ENCODE data around the gene CTSD.

CTSD gene

DNA sequence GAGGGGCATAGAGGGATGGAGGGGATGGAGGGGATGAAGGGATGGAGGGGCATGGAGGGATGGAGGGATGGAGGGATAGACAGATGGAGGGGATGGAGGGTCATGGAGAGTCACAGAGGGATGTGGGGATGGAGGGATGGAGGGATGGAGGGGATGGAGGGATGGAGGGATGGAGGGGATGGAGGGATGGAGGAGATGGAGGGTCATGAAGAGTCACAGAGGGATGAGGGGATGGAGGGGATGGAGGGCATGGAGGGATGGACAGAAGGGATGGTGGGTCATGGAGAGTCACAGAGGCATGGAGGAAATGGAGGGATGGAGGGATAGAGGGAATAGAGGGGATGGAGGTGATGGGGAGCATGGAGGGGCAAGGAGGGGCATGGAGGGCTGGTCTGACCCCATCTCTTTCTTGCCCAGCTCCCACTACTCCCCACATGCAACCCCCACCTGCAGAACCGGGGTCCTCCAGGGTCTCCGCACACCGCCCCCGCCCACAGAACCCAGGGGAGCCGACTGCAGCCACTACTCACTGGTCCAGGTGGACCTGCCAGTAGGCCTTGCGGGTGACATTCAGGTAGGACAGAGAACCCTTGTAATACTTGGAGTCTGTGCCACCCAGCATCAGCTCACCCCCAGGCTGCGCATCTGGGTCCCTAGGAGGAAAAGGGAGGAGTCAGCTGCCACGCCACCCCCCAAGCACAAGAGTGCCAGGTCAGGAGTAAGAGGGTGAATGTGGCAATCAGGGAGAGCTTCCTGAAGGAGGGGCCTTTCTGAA is 9.2 kb downstream of the CTSD start:
- DNase-seq, result no peak

DNA sequence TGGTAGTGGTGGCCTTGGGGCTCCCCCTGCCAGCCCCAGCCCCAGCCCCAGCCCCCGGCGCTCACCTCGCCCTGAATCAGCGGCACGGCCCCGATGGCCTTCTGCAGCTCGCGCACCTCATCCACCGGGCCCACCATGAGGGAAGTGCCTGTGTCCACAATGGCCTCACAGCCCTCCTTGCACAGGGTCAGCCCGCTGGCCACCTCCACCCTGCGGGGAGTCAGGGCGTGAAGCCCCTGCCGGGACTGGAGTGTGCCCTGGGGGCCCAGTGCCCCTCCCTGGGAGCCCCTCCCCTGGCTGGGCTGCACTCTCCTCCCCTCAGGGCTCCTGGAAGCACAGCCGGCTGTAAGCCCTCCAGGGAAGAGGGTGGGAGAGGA is 9.8 kb downstream of the CTSD start:
- DNase-seq, result no peak

DNA sequence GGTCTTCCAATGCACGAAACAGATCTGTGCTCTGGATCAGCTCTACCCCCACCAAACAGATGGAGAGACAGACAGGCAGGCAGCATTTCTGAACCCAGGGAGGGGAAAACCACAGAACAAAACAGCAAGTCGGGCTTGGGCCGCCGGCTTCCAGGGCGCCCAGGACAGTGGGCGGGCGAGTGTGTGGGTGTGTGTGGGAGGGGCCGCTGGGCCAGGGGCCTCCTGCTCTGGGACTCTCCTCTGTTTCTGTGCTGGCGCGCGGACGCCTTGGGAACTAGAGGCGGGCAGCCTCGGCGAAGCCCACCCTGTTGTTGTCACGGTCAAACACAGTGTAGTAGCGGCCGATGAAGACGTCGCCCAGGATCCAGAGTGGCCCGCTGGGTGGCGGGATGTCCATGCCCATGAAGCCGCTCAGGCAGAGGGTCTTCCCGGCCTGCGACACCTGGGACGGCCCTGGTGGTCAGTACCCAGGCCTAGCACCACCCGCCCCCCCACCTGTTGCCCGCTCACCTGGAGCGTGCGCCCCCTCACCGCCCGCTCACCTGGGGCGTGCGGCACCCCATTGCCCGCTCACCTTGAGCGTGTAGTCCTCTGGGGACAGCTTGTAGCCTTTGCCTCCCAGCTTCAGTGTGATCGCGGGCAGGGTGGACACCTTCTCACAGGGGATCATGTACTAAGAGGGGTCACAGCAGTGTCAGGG is 10.3 kb downstream of the CTSD start:
- no peak for DNase-seq

DNA sequence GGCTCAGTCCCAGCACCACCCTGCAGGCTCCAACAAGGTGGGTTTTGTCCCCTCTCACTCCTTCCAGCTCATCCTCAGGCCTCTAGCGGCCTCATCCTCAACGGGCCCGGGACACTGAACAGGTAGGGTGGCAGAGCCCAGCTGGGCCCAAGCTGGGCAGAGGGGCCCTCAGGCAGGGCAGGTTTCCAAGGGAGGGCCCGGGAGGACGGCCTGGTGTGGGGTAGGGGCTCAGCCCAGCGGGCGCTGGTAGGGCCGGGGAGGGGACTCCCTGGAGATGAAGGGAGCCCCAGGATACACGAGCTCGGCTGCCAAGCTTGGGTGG is 10.9 kb downstream of the CTSD start:
- no peak for DNase-seq

DNA sequence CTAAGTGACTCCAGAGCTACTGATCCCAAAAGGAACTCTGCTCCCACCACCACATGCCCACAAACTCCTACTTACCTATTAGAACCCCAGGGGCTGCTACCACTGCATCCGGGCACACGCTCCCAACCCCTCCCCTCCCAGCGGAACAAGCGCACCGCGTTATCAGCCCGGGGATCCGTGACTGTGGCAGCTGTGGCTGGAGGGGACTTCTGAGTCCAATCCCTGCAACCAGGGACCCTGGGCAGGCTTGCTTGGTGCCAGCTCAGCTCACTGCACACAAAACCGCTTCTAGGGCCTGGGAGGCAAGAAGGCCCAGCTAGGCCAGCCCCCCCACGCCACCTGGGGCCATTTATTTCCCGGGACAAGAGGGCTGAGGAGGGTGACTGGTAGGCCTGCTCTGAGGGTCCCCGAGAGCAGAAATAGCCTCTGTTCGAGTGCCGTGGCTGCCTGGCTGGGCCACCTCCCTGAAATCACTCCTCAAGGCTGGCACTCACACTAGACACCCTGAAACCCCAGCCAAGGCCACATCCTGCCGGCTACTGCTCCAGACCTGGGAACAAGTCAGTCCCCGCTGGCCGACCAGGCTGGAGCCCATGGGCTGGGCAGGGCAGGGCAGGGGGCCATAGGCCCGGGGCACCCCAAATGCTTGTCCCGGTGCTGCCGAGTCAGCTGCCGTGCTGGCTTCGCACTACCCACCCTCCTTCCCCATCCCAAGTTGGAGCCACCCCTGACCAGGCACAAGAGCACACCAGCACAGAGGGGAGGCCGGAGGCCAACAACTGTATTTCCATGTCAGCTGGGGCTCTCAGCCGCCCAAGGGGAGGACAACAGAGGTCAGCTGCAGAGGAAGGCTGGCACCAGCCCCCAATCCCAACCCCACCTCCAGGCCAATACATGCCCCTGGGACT is 11.5 kb downstream of the CTSD start:
- DNase-seq, result no peak

DNA sequence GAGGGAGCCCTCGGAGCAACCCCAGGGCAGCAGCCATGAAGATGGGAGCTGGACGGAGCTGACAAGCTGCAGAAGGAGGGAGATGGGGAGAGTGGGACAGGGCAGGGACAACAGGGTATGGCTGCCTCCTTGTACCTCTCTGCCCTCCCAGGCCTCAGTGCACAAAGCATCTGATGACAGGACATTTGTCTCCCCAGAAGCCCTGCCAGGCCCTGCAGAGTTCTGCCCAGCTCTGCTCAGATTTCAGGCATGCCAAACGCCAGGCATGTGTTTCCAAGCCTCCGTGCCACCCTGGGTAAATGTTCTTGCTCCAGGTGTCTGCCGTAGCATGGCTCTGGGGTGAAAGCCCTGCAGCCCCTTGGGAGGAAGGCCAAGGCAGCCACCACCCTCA is 12.2 kb downstream of the CTSD start:
- no peak for DNase-seq

DNA sequence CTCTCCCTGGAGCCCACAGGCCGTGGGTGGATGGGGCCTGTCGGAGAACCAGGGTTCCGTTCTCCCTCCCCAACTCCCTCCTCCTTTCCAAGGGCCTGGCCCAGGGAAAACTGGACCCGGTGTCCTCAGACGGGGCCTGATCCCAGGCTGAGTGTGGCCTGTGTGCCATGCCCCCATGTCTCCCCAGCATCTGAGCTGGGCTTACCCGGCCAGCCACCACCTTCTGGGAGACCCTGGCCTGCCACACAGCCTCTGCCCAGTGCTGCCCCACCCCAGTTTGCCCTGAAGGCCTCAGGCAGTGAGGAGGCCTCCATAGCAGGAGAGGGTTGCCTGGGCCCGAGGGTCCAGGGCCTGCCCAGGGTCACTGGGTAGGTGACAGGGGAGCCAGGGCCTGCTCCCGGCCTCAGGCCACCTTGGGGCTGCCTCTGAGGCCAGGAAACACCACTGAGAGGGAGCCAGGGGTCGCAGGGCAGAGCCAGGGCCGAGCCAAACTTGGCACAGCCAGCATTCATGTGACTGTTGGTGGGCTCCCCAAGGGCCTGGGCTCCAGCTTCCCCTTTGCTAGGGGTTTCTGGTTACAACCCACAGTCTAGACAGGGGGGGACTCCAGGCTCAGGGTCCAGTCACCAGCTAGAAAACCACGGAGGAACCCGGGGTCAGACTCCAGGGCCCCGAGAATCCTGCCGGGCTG is 12.7 kb downstream of the CTSD start:
- no peak for DNase-seq

DNA sequence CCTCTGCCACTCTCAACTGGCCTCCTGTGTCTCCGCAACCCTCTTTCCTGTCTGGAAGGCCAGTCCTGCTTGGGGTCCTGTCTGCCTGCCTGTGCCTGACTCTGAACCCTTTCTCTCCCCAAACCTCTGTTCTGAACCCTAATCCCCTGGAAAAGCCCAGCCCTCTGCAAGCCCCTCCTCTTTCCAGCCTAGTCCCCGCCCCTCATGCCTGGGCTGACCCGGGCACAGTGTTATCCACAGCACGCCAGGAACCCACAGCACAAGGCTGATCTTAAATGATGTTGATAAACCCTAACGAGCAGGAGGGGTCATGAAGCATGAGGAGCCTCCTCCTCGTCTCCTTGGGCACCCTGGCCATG is 13.3 kb downstream of the CTSD start, which contains the start of gene IFITM10:
IFITM10 (minus strand) TSS at position 115 of the 359 bp plus-strand sequence. CDS start 153 bp downstream, outside the sequence.
- DNase-seq, result no peak

DNA sequence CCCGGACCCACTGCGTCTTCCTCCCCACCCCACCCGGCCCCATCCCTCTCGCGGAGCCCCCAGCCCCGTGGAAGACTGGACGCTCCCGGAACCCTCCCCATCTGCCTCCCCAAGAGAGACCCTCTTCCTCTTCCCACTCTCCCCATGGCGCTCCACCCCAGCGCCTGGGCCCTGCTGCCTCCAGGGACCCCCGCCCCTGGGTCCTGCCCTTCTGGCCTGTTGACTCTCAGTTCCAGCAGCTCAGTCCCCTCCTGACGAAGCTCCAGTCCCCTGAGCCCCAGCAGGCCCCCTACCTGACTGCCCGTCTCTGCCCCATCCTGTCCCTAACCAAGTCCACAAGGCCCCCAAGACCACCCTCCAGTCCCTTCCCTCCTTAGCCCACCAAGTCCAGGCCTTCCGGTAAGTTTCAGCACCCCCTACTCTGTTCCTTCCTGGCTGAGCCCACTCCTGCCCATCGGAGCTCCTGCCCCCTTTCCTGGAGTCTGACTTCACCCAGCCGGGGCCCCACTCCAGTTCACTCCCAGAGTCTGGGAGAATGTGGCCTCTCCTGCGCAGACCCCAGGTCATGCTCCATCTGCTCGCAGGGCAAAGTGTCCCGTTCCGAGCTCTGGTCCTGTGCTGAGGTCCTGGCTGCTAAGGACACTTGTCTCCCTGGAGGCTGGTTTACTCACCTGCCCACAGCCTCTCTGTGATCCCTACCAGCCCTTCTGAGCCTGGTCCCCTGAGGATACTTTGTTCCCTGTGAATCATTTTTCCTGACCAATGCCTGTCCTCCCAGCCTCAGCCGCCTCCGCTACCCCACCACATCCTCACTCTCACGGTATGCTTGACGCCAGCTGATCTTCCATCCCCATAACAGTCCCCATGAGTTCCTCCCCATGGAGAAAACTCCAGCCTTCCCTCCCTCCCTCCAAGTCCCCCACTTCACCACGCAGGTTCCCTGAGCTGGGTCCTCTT is 14.1 kb downstream of the CTSD start:
- no peak for DNase-seq

DNA sequence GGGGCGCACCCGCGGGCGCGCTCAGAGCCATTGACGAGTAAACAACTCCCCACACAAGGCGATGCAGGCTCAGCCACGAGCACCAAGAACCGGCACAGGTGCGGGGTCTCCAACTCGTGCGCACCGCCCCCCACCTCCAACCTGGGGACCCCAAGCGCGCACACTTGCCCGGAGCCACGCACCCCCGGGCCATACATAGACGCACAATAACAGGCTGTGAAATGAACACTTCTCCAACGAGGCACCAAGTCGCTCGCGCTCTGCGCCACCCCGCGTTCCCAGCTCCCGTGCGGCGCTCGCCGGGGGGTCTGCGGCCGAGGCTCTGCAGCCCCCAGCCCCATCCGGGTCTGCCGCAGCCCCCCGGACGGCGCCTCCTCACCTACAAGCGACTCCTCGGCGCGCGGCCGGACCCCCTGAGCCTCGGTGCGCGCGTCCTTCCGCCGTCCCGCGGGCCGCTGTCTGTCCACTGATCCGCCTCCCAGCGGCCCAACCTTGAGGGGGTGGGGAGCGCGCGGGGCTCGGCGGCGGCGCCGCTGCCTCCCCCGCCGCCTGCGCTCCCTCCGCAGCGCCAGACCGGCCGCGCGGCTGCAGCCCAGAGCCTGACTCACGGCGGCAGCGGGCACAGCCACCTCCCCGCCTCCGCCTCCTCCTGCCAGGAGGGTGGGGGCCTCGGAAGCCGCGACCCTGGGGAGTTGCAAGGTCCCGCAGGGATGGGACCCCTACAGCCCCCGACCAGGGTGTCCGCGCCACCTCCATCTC is 14.9 kb downstream of the CTSD start:
- DNase-seq, result no peak

DNA sequence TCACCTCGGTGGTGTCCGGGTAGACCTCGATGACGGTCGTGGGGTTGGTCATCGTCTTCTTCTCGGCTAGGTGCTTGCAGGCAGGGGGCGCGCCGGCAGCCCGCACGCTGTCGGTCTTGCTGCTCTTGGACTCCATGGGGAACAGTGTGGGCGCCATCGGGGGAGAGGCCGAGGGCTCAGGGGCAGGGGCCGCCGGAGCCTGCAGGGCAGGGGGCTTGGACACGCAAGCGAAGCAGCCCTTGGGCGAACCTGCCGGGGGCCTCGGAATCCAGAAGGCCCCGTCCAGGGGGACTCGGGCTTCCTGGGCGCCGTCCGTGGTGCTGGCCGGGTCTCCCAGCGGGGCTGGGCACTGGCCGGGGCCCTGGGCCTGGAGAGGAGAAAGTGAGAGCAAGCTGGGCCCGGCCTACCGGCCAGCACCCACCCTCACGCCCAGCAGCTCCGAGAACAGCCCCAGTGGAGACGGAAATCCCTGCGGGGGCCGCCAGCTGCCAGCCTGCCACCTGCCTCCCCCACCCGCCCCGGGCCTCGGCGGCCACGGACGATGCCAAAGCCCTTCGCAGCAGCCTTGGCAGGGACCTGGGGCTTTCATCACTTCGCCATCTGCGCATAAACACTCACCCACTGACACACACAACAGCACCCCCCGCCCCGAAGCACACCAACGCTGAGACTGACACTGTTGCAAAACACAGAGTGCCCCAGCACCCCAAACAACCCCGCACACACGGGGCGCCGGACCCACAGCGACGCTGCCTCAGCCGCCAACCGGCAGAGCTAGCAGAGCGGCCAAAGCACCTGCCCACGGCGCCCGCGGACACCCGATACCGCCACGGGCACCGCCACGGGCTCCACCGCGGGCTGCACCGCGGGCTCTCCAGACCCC is 15.7 kb downstream of the CTSD start:
- DNase-seq, result no peak

DNA sequence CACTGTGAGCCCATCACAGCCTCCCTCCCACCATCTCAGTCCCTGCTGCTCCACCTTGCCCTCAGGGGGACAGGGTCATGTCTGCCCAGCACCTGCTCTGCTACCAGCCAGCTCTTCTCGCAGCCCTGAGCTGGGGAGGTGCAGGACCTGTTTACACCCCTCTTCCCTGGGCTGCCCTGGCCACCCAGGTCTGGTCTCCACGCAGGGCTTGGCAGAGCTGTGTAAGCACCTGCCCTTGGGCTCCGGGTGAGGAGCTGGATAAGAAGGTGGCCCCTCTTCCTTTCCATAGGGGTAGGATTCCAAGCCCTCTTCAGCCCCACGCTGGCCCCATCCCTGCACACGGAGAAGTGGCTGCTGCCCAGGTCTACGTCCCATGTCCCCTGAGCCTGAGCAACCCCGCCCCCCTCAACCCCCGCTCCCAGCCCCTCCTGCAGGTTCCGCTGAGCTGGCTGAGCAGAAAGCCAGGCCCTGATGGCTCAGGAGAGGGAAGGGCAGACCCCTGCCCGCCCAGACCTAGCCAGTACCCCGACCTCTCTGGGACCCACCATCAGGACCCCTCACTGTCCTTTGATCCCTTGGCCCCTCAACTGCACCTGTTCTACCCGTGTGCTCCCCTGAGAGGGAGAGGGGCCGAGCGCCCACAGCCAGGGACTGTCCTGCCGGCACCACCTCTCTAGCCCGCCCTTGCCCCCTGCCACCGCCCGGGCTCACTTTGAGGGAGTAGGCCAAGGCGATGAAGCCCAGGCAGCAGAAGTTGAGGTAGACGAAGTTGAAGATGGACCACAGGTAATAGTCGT is 16.6 kb downstream of the CTSD start:
- DNase-seq, result no peak

DNA sequence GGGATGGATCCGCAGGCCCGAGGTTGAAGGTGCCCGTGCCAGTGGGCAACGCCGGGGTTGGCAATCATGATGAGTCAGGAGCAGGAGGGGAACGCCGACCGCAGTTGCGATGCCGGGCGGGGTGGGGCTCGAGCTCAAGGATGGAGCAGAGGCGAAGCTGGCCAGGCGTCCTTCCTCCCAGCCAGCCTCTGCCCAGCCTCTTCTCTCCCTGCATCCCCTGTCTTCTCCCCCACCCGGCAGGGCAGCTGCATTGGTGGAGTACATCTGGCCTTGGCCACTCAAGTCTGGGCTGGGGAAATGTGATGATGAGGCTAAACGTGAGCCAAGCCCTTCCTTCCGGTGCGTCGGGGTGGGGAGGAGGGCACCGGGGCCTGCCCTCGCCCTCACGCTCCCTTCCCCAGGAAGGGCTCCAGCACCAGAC is 17.2 kb downstream of the CTSD start:
- DNase-seq, result no peak

DNA sequence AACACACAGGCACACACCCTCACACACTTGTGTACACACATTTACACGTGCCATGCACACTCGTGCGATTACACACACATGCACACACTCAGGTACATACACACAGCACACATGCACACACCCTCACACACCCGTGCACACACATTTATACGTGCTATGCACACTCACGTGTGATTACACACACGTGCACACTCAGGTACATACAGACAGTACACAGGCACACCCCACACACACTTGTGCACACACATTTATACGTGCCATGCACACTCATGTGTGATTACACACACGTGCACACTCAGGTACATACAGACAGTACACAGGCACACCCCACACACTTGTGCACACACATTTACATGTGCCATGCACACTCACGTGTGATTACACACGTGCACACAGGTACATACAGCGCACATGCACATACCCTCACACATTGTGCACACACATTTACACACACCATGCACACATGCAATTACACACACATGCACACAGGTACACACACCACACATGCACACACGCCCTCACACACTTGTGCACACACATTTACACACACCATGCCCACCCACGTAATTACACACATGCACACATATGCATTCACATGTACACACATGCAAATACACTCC is 17.9 kb downstream of the CTSD start:
- DNase-seq, result no peak

DNA sequence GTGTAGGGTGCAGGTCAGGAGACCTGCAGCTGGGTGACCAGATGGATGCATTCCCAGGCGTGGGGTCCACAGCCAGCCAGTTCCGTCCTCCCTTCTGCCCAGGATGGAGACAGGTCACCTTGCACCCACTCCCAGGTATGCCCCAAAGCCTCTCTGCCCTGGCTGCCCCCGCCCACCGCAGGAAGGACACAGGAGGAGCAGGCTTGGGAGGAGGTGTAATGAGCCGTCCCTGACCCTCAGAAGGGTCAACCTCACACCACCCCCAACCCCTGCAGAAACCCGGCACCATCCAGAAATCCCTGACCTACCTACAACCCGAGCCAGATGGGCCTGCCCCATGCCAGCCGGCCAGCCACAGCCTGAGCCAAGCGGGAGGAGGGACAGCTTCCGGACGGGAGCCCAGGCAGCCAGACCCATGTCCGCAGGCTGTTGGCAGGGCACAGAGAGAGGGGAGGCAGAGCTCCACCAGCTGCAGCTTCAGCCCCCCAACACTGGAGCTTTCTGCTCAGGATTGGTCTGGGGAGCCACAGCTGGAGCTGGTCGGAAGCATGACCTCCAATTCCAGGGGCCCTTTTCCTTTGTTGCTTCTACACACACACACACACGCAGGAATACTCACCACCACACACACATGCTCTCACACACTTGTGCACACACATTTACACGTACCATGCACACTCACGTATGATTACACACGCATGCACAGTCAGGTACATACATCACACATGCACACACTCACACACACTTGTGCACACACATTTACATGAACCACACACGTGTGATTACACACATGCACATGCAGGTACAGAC is 18.6 kb downstream of the CTSD start:
- no peak for DNase-seq

DNA sequence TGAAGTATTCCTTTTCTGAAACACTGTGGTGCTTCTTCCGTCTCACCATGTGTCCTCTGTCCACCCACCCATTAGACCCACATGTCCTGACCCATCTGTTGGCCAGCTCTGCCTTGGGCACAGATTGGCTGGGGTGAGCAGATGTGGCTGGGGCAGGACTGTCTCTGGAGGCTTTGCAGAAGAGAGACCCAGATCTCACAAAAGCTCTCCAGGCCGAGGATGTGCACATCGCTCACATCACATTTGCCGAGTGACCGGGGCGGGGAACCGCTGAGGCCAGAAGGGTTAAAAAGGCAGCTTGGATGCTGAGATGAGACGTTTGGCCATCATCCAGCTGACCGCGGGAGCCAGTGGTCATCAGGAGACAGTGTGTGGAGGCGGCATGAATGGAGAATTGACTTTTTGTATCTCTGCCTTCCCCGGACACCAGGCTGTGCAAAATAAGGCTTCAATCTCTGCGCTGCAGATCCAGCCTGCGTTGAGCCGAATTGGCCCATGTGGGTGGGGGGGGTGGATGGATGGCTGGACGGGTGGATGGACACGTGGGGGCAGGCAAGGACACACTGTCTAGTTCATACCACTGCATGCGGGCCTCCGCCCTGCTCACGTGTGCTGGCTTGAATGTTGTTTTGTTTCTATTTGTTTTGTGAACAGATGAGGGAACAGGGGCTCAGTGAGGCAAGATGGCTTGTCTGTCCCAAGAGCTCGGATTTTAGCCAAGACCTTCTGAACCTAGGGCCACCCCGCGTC is 19.4 kb downstream of the CTSD start:
- DNase-seq, result no peak

DNA sequence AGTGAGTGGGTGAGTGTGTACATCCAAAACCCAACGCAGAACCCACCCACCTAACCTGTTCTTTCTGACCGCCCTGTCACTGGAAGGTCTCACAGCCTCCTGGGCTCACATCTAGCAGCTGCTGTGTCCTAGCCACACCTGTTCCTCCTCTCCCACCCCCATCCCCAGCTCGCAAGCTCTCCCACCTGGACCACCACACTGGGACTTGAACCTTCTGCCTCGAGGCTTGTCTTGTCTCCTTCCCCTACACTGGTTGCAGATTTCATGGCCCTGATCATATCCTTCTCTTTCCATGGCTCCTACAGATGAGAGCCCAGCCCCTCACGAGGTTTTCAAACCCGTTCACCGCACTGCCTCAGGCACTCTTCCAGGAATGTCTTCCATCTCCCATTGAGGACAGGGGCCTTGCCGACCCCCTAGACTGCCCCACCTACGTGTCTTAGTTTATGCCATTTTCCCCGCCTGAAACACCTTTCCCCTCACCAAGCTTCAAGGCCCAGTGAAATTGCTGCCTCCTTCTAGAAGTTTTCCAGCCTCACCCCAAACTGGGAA is 20.1 kb downstream of the CTSD start:
- no peak for DNase-seq

Measured in NCI-H345 (cell line).